Central memory CD4-positive, alpha-beta T cell (primary cell): ENCODE results near the gene SH3BGRL3.

Experiments used
- DNase-seq: peaks from one replicate; pipeline ENCODE4 v3.0.0; 2022

Gene SH3BGRL3

GRCh38 chr1:26278303-26278702 is 1.6 kb upstream of the SH3BGRL3 start:
- no peak for DNase-seq

GRCh38 chr1:26278724-26279455 is 996 bp upstream of the SH3BGRL3 start:
- DNase-seq: no peak

- no peak for DNase-seq
These were observed 602 bp downstream of the SH3BGRL3 start for GRCh38 chr1:26280333-26281042.

- no peak for DNase-seq
These were observed 1.4 kb downstream of the SH3BGRL3 start for GRCh38 chr1:26281091-26281958.

- DNase-seq: no peak
These were observed 2.1 kb downstream of the SH3BGRL3 start for GRCh38 chr1:26281971-26282370.

- DNase-seq: no peak
These were observed 2.6 kb downstream of the SH3BGRL3 start for GRCh38 chr1:26282401-26282918.

- no peak for DNase-seq
These were observed 3.5 kb downstream of the SH3BGRL3 start for GRCh38 chr1:26283279-26283853.

GRCh38 chr1:26283871-26284596 is 4.1 kb downstream of the SH3BGRL3 start:
- DNase-seq: no peak

- peak; percentile 93 for DNase-seq
These were observed 4.9 kb downstream of the SH3BGRL3 start for GRCh38 chr1:26284597-26285347.

GRCh38 chr1:26285366-26286063 is 5.6 kb downstream of the SH3BGRL3 start:
- no peak for DNase-seq

- DNase-seq: no peak
These were observed 6.2 kb downstream of the SH3BGRL3 start for GRCh38 chr1:26286064-26286416.

- DNase-seq: peak; percentile 86
These were observed 7.3 kb downstream of the SH3BGRL3 start for GRCh38 chr1:26287033-26287711.

GRCh38 chr1:26287811-26288210 is 7.9 kb downstream of the SH3BGRL3 start:
- DNase-seq: no peak

GRCh38 chr1:26288311-26288941 is 8.5 kb downstream of the SH3BGRL3 start:
- peak; percentile 46 for DNase-seq

GRCh38 chr1:26289158-26290059 is 9.5 kb downstream of the SH3BGRL3 start:
- DNase-seq: no peak

GRCh38 chr1:26290122-26290881 is 10.4 kb downstream of the SH3BGRL3 start:
- DNase-seq: no peak

GRCh38 chr1:26290882-26291261 is 11.0 kb downstream of the SH3BGRL3 start:
- no peak for DNase-seq

GRCh38 chr1:26291433-26291832 is 11.5 kb downstream of the SH3BGRL3 start:
- DNase-seq: no peak
